Central memory CD4-positive, alpha-beta T cell (primary cell): Measurements from ENCODE around the gene IGF2BP2.

Experiments
- DNase-seq: peaks from one replicate; pipeline ENCODE4 v3.0.0; 2022

The IGF2BP2 gene

GRCh38 chr3:185631108-185631507, 193.7 kb downstream of the IGF2BP2 start:
- DNase-seq = no peak

GRCh38 chr3:185630182-185630622, 194.6 kb downstream of the IGF2BP2 start:
- no peak for DNase-seq

DNA sequence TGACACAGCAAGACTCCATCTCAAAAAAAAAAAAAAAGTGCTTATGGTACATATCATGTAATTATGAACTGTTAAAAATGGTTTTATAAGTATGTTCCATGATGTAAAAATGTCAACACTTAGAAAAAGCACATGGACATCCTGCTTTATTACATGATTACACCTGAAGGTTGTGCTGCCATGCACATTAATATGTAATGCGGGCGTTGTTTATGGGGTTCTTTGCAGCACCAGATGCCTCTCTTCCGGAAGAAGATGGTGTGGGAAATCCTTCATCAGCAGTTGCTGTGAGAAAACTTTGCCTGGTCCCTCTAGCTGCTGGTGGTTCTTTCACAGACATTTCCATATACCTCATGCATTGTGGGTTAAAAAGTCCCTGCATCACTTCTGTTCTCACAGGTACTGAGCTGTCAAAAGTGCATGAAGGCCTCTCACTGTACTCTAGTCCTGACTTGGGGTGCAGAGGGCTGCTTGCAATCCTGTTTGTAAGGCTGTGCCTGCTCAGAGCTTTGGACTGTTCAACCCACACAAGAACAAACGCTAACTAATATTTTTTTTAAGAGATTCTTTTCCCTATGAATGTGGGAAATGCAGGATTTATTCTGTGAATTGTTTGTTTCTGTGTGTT, 195.2 kb downstream of the IGF2BP2 start:
- no peak for DNase-seq

DNA sequence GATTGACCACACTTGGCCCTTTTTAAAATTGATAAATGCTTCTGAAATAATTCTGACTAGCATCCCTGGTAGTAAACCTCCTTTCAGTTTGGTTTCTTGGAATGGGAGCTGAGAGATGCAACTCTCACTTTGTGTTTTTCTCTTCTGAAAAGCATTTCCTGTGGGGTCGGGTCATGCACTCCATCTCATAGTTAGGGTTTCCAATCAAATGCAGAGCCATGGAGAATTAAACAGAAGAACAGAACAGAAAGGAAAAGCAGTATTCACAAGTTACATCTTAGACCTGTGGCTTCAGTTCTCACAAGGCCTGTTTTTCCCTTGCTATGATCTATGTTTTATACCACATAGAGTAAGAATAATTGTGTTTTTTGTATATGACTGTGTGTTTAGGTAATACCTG, 199.1 kb downstream of the IGF2BP2 start:
- DNase-seq = no peak

DNA sequence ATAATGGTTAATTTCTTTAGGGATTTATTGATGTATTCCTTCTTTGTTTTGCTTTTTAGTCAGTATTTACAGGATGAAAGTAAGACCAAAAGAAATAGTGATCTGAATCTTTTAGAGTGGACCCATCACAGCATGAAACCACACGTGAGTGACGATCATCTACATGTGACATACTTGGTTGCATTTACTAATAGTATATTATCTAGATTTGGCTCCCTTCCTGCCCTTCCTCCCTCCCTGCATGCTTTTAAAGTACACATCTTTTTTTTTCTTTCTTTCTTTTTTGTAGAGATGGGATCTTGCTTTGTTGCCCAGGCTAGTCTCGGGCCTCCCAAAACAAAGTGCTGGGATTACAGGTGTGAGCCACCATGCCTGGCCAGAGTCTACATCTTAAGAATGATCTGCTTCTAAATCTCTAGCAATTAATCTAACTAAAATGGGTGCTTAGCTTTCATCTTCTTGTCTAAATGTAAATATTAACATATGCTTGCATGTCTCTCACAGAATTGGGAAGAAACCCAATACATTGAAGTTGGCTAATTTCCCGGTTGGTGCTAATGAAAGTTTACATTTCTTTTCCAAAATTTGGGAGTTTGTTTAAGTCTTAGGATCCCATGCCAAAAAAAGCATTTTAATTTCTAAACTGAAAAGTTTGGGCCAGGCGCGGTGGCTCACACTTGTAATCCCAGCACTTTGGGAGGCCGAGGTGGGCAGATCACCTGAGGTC, 200.7 kb downstream of the IGF2BP2 start:
- no peak for DNase-seq

DNA sequence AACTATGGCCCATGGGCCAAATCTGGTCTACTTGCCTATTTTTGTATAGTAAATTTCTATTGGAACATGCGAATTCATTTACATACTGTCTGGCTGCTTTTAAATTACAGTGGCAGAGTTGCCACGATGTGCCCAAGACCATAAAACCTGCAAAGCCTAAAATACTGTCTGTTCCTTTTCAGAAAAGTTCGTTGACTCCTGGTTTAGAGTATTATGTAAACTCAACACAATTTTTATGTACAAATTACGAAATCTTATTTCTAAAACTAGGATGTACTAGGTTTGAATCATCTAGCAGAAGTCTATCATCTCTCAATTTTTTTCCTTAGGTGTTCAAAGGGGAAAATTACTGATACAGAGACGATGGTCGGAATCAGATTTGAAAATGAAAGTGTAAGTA, 211.8 kb downstream of the IGF2BP2 start:
- DNase-seq = no peak

DNA sequence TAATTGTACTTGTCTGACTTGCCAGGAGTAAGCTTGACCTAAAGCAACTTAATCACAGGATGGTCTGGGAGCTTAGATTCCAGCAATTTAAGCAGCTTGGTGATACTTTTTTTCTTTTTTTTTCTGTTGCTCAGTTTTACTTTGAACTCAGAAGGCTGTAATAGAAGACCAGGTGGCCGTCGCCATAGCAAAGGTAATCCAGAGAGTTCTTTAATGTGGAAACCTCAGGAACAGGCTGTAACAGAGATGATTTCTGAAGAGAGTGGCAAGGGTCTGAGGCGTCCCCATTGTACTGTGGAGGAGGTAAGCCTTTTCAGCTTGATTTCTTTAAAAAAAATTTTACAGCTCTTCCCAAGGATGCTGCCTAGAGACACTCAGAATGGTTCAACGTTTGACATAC, 218.6 kb downstream of the IGF2BP2 start:
- DNase-seq = no peak

- DNase-seq = no peak
Observed at GRCh38 chr3:185605566-185605965, 219.3 kb downstream of the IGF2BP2 start.

GRCh38 chr3:185595526-185595925, 229.3 kb downstream of the IGF2BP2 start:
- DNase-seq = no peak

DNA sequence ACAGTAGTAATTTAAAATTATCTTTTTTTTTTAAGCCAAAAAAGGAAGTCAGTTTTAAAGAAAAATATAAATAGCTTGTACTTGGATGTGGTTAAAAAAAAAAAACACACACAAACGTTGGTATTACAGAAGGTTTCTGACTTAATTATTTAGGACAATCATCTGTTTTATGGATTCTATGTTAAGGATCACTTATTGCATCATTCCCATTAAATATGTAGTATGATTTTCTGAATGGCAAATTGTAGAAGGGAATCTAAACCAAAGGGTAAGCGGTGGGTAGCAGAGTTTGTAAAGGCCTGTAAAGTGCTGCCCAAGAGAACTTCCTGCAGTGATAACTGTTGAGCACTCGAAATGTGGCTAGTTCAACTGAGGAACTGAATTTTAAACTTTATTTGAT, 230.8 kb downstream of the IGF2BP2 start:
- no peak for DNase-seq
